Astrocyte (in vitro differentiated cells and primary cell): ENCODE results near the gene NCOA7.

Source experiments
- EZH2 ChIP-seq: IDR thresholded peaks from 2 replicates; pipeline ENCODE4 v1.6.1; 2012; ENCODE audit warnings: mild to moderate bottlenecking, low read length, inconsistent platforms; ENCODE audit not compliant: insufficient read depth
- TF ChIP-seq, protein P1 (sequence below): IDR thresholded peaks from 2 replicates; pipeline ENCODE4 v1.5.1; 2011; ENCODE audit warnings: low read depth, mild to moderate bottlenecking, inconsistent platforms, low read length, moderate library complexity; ENCODE audit not compliant: insufficient read depth

- TF ChIP-seq, protein P1, sequence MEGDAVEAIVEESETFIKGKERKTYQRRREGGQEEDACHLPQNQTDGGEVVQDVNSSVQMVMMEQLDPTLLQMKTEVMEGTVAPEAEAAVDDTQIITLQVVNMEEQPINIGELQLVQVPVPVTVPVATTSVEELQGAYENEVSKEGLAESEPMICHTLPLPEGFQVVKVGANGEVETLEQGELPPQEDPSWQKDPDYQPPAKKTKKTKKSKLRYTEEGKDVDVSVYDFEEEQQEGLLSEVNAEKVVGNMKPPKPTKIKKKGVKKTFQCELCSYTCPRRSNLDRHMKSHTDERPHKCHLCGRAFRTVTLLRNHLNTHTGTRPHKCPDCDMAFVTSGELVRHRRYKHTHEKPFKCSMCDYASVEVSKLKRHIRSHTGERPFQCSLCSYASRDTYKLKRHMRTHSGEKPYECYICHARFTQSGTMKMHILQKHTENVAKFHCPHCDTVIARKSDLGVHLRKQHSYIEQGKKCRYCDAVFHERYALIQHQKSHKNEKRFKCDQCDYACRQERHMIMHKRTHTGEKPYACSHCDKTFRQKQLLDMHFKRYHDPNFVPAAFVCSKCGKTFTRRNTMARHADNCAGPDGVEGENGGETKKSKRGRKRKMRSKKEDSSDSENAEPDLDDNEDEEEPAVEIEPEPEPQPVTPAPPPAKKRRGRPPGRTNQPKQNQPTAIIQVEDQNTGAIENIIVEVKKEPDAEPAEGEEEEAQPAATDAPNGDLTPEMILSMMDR, result no peak
- TF ChIP-seq EZH2, result no peak
Observed at GRCh38 chr6:125927761-125928160, 137.0 kb downstream of the NCOA7 start.
